PC-3 (cell line): ENCODE data around the gene ZNF532.

Source experiments
- CTCF ChIP-seq: fragments of 300-600 bp; sonication (generic); conservative IDR thresholded peaks from 2 replicates; pipeline ENCODE4 v1.5.1; 2017; ENCODE audit warnings: antibody characterized with exemption, low read depth, mild to moderate bottlenecking, low read length
- EZH2 ChIP-seq: fragments of 300-600 bp; sonication (generic); IDR thresholded peaks from one replicate; pipeline ENCODE4 v1.6.1; 2017; ENCODE audit warnings: antibody characterized with exemption, mild to moderate bottlenecking, low read length; ENCODE audit not compliant: unreplicated experiment
- EZH2phosphoT487 ChIP-seq: fragments of 300-600 bp; sonication (generic); IDR thresholded peaks from 2 replicates; pipeline ENCODE4 v1.6.1; 2018; ENCODE audit warnings: mild to moderate bottlenecking, antibody characterized with exemption, low read length, borderline replicate concordance

- TF ChIP-seq EZH2 (no peak), EZH2phosphoT487 (no peak), CTCF (no peak)
These were observed 124.6 kb downstream of the ZNF532 start for GRCh38 chr18:58989184-58989759.
